Fibroblast of skin of right quadriceps (primary cell): Measurements from ENCODE around the gene NCOA3.

Source experiments
- DNase-seq: peaks from one replicate; pipeline ENCODE4 v3.0.0-alpha.2; 2013

The NCOA3 gene

GRCh38 chr20:47648943-47649342 lies 147.3 kb downstream of the NCOA3 start:
- no peak for DNase-seq

DNA sequence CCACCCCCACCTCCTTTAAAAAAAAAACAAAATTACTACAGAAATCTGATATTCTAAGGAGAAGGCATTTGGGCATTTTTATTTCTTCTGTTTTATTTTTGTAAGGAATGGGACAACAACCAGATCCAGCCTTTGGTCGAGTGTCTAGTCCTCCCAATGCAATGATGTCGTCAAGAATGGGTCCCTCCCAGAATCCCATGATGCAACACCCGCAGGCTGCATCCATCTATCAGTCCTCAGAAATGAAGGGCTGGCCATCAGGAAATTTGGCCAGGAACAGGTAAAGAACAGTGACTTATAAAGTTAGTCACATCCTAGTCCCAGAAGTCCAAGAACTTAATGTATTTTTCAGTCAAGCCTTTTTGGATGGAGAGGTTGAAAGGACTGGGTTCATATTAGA lies 150.6 kb downstream of the NCOA3 start:
- no peak for DNase-seq

DNA sequence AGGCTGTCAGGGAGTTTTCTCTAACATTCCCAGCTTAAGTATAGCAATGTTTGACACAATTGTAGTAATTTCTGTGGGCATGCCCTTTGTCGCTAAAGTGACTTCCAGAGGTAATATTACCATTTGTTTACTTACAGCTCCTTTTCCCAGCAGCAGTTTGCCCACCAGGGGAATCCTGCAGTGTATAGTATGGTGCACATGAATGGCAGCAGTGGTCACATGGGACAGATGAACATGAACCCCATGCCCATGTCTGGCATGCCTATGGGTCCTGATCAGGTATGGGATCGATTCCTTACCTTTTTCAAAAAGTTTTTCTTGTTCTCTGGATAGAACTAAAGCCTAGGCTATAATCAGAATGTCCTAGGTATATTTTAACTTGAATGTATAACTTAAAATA lies 151.1 kb downstream of the NCOA3 start:
- no peak for DNase-seq

- no peak for DNase-seq
These were observed 152.2 kb downstream of the NCOA3 start for GRCh38 chr20:47653869-47654268.

DNA sequence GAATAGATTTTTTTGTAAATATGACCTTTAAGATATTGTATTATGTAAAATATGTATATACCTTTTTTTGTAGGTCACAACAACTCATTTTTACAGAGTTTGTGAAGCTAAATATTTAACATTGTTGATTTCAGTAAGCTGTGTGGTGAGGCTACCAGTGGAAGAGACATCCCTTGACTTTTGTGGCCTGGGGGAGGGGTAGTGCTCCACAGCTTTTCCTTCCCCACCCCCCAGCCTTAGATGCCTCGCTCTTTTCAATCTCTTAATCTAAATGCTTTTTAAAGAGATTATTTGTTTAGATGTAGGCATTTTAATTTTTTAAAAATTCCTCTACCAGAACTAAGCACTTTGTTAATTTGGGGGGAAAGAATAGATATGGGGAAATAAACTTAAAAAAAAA lies 152.7 kb downstream of the NCOA3 start:
- no peak for DNase-seq

DNA sequence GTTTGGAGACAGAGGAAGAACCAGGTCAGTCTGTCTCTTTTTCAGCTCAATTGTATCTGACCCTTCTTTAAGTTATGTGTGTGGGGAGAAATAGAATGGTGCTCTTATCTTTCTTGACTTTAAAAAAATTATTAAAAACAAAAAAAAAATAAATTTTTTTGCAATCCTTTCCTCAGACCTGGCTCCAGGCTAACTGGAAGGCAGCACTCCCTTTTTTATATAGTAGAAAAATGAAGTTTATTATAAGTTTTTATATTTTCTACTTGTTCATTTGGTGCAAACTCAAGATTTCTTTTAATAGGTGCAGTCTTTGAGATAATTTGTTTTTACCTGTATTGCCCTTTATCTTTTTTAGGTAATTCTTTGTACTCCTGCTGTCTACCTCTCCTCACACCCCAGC lies 153.9 kb downstream of the NCOA3 start:
- DNase-seq: no peak

GRCh38 chr20:47656318-47656717 lies 154.6 kb downstream of the NCOA3 start:
- DNase-seq: no peak

DNA sequence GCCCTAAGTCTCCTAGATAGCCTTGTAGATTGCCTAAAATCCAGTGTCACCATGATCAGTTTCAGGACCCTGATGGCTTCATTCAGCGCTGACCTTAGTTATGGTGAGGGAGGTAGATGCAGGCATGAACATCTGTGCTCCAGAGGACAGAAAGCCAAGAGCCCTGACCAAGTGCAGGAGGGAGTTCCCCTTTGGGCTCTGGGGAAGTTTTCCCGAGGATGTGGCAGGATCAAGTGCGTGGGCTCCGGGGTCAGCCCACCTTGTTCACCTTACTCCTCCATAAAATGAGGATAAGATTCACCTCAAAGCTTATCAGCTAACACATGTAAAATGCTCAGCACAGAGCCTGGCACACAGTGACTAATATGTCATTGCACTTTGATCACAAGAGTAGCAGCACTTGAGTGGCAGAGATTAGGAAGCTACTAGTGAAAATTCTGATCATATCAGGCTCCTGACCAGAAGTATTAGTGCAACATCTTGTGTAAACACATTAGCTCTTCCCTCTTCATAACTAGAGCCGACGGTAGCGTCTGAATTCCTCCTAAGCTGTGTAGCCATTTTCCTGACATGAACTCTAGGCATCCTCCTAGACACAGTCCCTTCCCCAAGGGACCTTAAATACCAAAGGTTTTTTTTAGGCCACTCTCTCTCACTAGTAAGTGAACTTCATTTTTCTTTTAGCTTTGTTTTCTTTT lies 158.4 kb downstream of the NCOA3 start:
- no peak for DNase-seq

DNA sequence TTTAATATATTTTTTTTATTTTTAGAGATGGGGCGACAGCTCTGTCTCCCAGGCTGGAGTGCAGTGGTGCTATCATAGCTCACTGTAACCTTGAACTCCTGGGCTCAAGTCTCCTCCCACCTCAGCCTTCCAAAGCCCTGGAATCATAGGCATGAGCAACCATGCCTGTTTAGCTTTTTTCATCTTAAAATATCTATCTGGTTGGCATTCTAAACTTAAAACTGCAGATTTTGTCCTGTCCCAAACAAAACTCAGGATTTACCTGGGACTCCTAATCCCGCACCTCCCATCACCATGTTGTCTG lies 158.9 kb downstream of the NCOA3 start:
- no peak for DNase-seq

- DNase-seq: no peak
These were observed 159.5 kb downstream of the NCOA3 start for GRCh38 chr20:47660983-47661700.

DNA sequence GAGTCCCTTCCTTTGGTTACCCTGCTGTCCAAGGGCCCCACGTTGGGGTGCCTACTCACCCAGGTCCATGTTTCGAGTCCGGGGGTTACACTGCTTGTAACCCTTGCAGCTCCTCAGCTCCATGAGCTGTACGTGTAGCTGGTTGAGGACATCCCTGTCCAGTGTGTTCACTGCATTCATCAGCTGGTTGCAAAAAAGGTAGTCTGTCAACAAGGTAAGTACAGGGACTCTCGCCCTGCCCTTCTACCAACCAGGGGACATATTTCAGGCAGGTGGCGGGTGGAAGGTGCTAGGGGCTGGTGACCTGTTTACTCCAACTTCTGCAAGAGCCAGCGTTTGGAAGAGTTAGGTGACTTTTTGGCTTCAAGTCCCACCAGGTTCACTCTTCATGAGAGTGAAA lies 160.0 kb downstream of the NCOA3 start:
- no peak for DNase-seq

DNA sequence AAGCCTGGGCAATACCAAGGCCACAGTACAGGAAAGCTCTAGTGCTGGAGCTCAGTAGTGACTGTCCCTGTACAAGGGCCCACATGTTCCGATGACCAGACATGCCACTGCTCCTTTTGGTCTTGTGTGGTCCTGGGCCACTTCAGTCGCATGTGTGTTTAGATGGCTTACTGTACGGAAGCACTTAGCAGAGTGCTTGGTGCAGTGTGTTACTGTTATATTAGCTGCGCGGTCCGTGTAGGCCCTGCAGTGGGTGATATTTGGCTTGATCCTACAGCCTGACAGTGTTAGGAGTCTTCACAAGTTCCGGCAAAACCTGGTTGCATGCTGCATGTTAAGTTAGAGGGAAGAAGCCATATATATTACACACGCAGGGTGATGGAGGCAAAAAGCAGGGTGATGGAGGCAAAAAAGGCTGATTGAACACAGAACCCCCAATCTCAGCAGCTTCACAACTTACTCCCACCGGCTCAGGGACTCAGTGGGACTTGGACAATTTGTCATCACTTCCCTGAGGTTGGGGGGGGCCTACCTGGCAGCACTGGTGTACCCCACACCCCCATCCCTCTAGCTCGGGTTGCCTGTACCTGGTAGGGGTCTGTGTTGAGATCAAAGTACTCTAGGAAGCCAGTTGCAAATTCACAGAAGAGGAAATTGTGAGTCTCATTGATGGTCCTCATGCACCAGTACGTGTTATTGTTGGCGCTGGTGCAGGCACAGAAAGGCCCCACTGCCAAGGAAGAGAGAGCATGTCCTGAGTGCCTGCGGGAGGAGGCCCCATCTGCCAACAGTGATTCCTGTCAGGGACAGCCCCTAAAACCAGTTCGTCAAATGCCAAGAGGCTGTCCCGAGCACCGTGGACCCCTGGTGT lies 161.0 kb downstream of the NCOA3 start:
- no peak for DNase-seq

GRCh38 chr20:47663354-47664067 lies 161.8 kb downstream of the NCOA3 start:
- DNase-seq: peak; percentile 73

- DNase-seq: no peak
These were observed 162.4 kb downstream of the NCOA3 start for GRCh38 chr20:47664068-47664437.

- no peak for DNase-seq
These were observed 163.1 kb downstream of the NCOA3 start for GRCh38 chr20:47664744-47665143.

GRCh38 chr20:47665221-47665991 lies 163.7 kb downstream of the NCOA3 start:
- no peak for DNase-seq

DNA sequence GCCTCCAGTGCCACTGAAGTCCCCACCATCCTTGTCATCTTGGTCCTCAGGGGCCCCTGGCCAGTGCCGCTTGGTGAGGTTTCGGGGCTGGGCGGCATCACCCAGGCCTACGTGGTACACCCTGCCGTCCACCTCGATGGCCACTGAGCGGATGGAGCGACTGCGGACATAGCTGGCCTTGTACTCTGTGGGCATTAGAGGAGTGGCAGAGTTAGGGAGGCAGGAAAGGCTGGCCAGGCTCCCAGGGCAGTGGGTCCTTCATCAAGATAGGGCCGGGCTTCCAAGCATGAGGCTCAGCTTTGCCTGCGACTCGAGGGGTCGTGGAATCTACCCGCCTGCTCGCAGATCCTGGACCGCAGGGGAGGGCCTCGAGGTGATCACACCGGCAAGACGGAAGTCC lies 164.6 kb downstream of the NCOA3 start:
- no peak for DNase-seq

GRCh38 chr20:47667086-47667485 lies 165.4 kb downstream of the NCOA3 start:
- no peak for DNase-seq

GRCh38 chr20:47667531-47668312 lies 166.0 kb downstream of the NCOA3 start:
- no peak for DNase-seq

DNA sequence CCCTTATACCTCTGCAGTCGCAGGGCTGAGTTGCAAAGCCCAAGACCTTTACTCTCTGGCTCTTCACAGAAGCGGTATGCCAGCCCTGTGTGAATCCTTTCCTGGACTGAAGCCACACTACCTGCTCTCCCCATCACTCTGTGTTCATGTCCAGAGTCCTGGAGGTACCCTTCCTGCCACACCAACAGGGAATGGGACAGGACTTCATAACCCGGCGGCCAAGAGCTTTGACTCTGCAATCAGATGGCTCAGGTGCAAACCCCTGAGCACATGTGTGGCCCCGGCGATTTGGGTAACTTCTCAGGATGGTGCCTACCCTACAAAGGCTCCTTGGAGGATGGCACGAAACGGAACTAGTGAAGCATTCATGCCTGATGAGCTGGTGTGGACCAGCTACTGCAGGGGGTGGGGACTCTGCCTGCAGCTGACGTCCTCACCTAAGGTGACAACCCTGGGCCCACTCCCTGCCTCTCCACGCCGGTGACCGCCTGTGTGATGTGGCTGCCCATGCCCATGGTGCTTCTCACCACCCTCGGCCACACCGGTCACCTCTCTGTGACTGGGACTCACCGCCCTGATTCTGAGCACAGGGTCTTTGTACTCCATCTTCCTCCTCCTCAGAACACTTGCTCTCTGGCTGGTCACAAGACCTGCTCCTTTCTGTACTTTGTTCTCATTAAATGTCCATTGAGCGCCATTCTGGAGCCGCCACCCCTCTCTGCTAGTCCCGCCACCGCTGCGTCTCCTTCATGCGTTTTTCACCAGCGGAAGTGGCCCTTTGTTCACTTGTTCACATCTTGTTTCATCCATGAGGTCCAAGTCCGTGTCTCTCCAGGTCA lies 166.8 kb downstream of the NCOA3 start:
- DNase-seq: no peak

GRCh38 chr20:47669152-47669425 lies 167.4 kb downstream of the NCOA3 start:
- no peak for DNase-seq
